HepG2 (cell line): ENCODE data around the gene PCSK6. TPM values are rescaled to one million over a fixed set of nuclear protein-coding genes. Genes with fewer than 3 reads are reported as not detected.

Source experiments
- CERS6 ChIP-seq: sonication (generic); formaldehyde crosslinking; IDR thresholded peaks from 2 replicates; pipeline ENCODE4 v1.5.0; 2020; ENCODE audit warnings: missing genetic modification reagents
- HNF4A ChIP-seq: sonication (generic); formaldehyde crosslinking; IDR thresholded peaks from 2 replicates; pipeline ENCODE4 v1.4.0; 2020; ENCODE audit warnings: missing genetic modification reagents
- HNRNPL ChIP-seq: fragments of 200-400 bp; formaldehyde crosslinking; IDR thresholded peaks from 2 replicates; pipeline ENCODE4 v1.6.1; 2017; ENCODE audit warnings: mild to moderate bottlenecking, low read depth, low read length
- IKZF4 ChIP-seq: sonication (generic); formaldehyde crosslinking; IDR thresholded peaks from 2 replicates; pipeline ENCODE4 v1.5.1; 2020; ENCODE audit warnings: borderline replicate concordance, mild to moderate bottlenecking, low read depth, missing genetic modification reagents; ENCODE audit errors: not compliant biosample characterization
- KIAA2018 ChIP-seq: sonication (generic); formaldehyde crosslinking; IDR thresholded peaks from 2 replicates; pipeline ENCODE4 v1.5.0; 2020; ENCODE audit warnings: mild to moderate bottlenecking, missing genetic modification reagents, borderline replicate concordance
- LCORL ChIP-seq, 2 experiments: fragments of 450-650 bp in 1 of 2; sonication (generic) in 1 of 2; formaldehyde crosslinking in 1 of 2; IDR thresholded peaks; 2 replicates each; pipeline versions ENCODE4 v1.5.0 to v1.6.1; 2017 to 2020; ENCODE audit warnings: antibody characterized with exemption in 1 of 2, missing genetic modification reagents in 1 of 2
- MED1 ChIP-seq: sonication (generic); formaldehyde crosslinking; IDR thresholded peaks from 2 replicates; pipeline ENCODE4 v1.4.0; 2020; ENCODE audit warnings: missing genetic modification reagents
- PATZ1 ChIP-seq: sonication (generic); formaldehyde crosslinking; IDR thresholded peaks from 2 replicates; pipeline ENCODE4 v1.4.0; 2020; ENCODE audit warnings: missing genetic modification reagents
- PITX1 ChIP-seq: sonication (generic); formaldehyde crosslinking; IDR thresholded peaks from 2 replicates; pipeline ENCODE4 v1.5.1; 2020; ENCODE audit warnings: mild to moderate bottlenecking, missing genetic modification reagents
- SALL1 ChIP-seq: sonication (generic); formaldehyde crosslinking; IDR thresholded peaks from 2 replicates; pipeline ENCODE4 v1.8.0; 2022; ENCODE audit warnings: mild to moderate bottlenecking, missing genetic modification reagents
- SATB2 ChIP-seq: sonication (generic); formaldehyde crosslinking; IDR thresholded peaks from 2 replicates; pipeline ENCODE4 v1.5.0; 2020; ENCODE audit warnings: missing genetic modification reagents
- ZC3H4 ChIP-seq: sonication (generic); formaldehyde crosslinking; IDR thresholded peaks from 2 replicates; pipeline ENCODE4 v1.4.0; 2020; ENCODE audit warnings: missing genetic modification reagents, borderline replicate concordance
- ZFY ChIP-seq: sonication (generic); formaldehyde crosslinking; IDR thresholded peaks from 2 replicates; pipeline ENCODE4 v1.4.0; 2020; ENCODE audit warnings: missing genetic modification reagents
- ZNF230 ChIP-seq: sonication (generic); formaldehyde crosslinking; IDR thresholded peaks from 2 replicates; pipeline ENCODE4 v1.4.0; 2020; ENCODE audit warnings: mild to moderate bottlenecking, missing genetic modification reagents
- ZNF598 ChIP-seq: sonication (generic); formaldehyde crosslinking; IDR thresholded peaks from 2 replicates; pipeline ENCODE4 v1.5.1; 2020; ENCODE audit warnings: mild to moderate bottlenecking, missing genetic modification reagents, borderline replicate concordance
- ZNF775 ChIP-seq: sonication (generic); formaldehyde crosslinking; IDR thresholded peaks from 2 replicates; pipeline ENCODE4 v1.4.0; 2020; ENCODE audit warnings: missing genetic modification reagents, mild to moderate bottlenecking, moderate library complexity, borderline replicate concordance
- ZNF792 ChIP-seq: IDR thresholded peaks from 2 replicates; pipeline ENCODE4 v1.6.1; 2016
- polyA plus RNA-seq, 8 experiments: library from polyadenylated mRNA; depleted of rRNA in 3 of 8; stranded (reverse) in 7 of 8; unstranded in 1 of 8; fragments of >200 nt; fragmentation: Illumina TruSeq in 4 of 8; extraction: Trizol in 4 of 8; gene quantifications; 2 replicates each; pipeline versions ENCODE4 v1.2.1 to v1.2.3, GENCODE V29; 2011 to 2016; ENCODE audit warnings: low read depth in 4 of 8, missing spikeins in 1 of 8, mixed read lengths in 1 of 8; ENCODE audit not compliant: insufficient read depth in 1 of 8
- total RNA-seq, 5 experiments: library from RNA; depleted of rRNA; stranded (reverse); fragments of >200 nt; fragmentation: Illumina TruSeq; extraction: Trizol; gene quantifications; 2 replicates each; pipeline ENCODE4 v1.2.3, GENCODE V29; 2016; ENCODE audit warnings: low read depth in 1 of 5

PCSK6 gene
- total and polyA plus RNA-seq, 2 of the 13 experiments (the other 11 are each of a cell fraction or from before 2014, with no cell fraction given) = 56.5 to 155 TPM

- no peak for TF ChIP-seq KIAA2018 (CRISPR knock-in tag)
- TF ChIP-seq ZFY = peak; percentile 25; the same call in 1 of the 2 replicates
- no peak for TF ChIP-seq CERS6 (CRISPR knock-in tag)
- no peak for TF ChIP-seq LCORL (IDR thresholded peaks at IDR 0.05)
- peak; percentile 73 for TF ChIP-seq LCORL (CRISPR knock-in tag; IDR thresholded peaks at IDR 0.05)
- no peak for TF ChIP-seq SATB2 (CRISPR knock-in tag)
- no peak for TF ChIP-seq ZNF792 (CRISPR knock-in tag)
- TF ChIP-seq PITX1 (CRISPR knock-in tag) = 0 out of 2 replicates have a peak, but pooled peaks have one; percentile 17
- no peak for TF ChIP-seq ZNF598 (CRISPR knock-in tag)
- TF ChIP-seq SALL1 (CRISPR knock-in tag) = peak; percentile 81
- 0 out of 2 replicates have a peak, but pooled peaks have one; percentile 19 for TF ChIP-seq ZNF230 (CRISPR knock-in tag)
- peak; percentile 85 for TF ChIP-seq PATZ1 (CRISPR knock-in tag)
- TF ChIP-seq ZC3H4 (CRISPR knock-in tag) = no peak
- TF ChIP-seq MED1 (CRISPR knock-in tag) = peak; percentile 89
- TF ChIP-seq HNF4A (CRISPR knock-in tag) = peak; percentile 85
- TF ChIP-seq IKZF4 (CRISPR knock-in tag) = no peak
- no peak for TF ChIP-seq ZNF775
- TF ChIP-seq HNRNPL = 0 out of 2 replicates have a peak, but pooled peaks have one; percentile 31
Measured at GRCh38 chr15:101453123-101454120, 36.1 kb downstream of the PCSK6 start (continued).
